NCI-H774 (cell line): ENCODE measurements around the gene SULT1A2.
A peak's percentile ranks its signal among the peaks of the same experiment; 100 is the strongest.
"Not testable (repeated sequence)": the region's sequence is repeated elsewhere in the genome, so short reads cannot be mapped to it uniquely, and the experiment has no call there.

Experiments
- DNase-seq: peaks from one replicate; lab custom pipeline; 2025; lab: John Stamatoyannopoulos, UW

Gene SULT1A2

GRCh38 chr16:28596840-28597691 is at the start of gene SULT1A2:
SULT1A2 (minus strand) TSS chr16:28597050; CDS start chr16:28595930, 1,120 bp downstream.
- no peak for DNase-seq

DNA sequence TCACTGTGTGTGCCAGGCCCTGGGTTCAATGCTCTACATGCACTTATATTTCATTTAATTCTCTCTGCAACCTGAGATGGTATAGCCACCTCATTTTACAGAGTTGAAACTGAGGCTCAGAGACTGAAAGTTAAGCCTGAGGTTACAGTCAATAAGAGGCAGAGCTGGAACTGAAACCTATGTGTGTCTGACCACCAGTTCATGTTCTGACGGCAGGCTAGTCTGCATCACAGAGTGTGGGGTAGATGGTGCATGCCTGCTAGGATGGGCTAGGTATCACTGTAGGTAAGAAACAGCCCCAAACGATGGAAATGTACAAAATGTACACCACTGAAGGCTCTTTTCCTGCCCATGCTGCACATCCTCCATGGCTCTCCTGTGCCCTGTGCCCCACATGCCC is 43.1 kb upstream of the SULT1A2 start:
- not testable (repeated sequence) for DNase-seq

DNA sequence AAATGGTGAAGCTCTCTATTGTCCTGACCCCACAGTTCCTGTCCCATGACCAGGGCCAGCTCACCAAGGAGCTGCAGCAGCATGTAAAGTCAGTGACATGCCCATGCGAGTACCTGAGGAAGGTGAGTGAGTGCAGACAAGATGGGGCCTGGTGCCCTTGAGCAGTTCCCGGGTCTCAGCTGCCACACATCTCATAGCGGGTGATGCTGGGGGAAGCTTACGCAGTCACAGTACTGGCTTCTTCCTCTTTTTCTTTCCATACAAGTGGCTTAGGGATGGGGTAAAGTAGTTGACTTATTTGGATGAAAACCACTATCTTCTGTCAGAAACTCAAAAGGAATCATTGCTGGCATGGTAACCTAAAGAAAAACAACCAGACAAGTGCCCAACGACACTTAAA is 41.5 kb upstream of the SULT1A2 start:
- DNase-seq = not testable (repeated sequence)

DNA sequence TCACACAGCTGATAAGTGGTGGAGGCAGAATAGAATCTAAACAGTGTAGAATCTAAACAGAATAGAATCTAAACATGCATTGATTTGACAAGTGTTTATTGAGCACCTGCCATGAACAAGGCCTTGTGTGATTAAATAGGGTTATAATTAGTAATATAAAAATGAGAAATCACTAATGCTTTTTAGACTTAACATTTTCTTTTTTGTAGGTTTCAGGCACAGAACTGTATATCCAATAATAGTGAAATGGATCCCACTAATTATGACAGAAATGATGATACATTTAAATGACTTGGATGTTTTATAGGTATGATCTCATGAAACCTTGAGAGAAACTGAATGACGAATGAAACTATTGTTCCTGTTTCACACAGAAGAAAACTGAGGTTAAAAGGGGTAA is 40.9 kb upstream of the SULT1A2 start, which contains the start of gene NPIPB8:
Gene NPIPB8 (plus strand): TSS at position 301 of the 400 bp plus-strand sequence. CDS start 296 bp downstream, outside the sequence.
- DNase-seq = not testable (repeated sequence)

DNA sequence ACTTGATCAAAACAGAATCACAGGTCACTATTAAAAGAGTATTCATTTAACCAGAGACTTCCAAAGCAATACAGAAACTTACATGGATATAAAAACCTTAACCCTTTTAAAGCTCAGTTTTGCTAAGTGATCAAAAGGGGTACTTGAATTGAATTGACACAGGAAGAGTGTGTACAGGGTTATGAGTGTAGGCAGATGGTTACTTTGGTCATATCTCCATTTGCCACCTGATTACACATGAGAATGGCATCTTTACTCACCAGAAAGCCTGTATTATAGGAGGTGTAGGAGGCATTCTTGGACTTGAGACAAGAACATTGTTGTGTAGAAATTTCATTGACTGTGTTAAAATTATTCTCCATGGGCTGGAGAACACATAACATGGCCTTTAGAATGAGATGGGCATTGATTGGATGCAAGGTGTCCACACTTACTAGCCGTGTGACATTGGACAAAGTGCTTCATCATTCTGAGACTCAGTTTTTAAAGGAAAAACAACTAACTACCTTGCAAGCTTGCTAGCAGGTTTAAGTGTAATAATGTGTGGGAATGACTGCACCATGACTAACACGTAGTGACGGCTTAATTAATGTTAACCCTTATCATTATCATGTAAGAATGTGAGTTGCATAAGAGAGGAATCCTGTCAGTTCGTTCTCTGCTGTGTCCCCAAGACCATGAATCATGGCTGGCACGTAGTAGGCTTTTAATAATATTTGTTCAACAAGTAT is 39.4 kb upstream of the SULT1A2 start:
- not testable (repeated sequence) for DNase-seq

- DNase-seq = not testable (repeated sequence)
Measured at GRCh38 chr16:28630905-28631304, 34.1 kb upstream of the SULT1A2 start.

- peak; percentile 84 for DNase-seq
Measured at GRCh38 chr16:28623172-28623711, 26.4 kb upstream of the SULT1A2 start.

DNA sequence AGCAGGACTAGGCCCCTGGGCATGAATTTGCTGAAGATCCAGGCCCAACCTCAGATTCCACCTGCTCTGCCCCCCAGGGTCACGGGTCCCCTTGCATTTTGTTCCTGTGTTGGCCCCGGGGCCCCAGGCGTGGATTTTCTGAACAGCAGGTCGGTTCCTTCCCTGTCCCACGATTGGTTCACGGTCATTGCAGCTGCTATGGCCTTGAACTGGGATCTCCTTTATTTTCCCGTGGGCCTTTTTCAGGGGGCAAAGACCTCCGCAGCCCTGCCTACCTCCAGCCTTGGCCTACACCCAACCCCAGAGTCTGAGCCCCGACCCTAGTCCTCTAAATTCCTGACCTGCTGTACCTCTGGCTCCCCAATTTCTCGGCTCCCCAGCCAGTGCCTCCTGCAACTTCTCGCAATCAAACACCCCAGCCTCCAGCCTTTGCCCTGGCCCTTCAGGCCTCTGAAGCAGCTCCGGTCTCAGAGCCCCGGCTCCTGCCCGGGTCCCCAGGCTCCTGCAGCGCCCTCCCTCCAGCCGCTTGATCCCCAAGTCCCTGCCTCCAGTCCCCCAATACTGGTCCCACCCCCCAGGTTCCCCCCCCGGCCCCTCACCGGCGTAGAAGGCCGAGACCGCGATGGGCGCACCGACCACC is 25.8 kb upstream of the SULT1A2 start:
- not testable (repeated sequence) for DNase-seq

- DNase-seq = no peak
Measured at GRCh38 chr16:28621481-28622155, 24.8 kb upstream of the SULT1A2 start.

GRCh38 chr16:28620316-28620715 is 23.5 kb upstream of the SULT1A2 start:
- DNase-seq = not testable (repeated sequence)

DNA sequence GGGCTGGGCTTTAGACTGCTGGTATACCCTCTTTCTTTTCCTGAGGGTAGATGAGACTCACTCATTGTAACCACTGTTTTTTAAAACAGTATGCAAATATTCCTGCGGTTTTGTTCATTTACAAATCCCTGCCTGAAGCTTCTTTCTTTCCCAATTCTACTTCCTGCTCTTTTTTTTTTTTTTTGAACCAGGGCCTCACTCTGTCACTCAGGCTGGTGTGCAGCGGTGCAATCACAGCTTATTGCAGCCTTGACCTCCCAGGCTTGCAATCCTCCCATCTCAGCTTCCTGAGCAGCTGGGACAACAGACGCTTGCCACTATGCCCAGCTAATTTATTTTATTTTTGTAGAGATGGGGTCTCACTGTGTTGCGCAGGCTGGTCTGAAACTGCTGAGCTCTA is 21.0 kb upstream of the SULT1A2 start:
- no peak for DNase-seq

DNA sequence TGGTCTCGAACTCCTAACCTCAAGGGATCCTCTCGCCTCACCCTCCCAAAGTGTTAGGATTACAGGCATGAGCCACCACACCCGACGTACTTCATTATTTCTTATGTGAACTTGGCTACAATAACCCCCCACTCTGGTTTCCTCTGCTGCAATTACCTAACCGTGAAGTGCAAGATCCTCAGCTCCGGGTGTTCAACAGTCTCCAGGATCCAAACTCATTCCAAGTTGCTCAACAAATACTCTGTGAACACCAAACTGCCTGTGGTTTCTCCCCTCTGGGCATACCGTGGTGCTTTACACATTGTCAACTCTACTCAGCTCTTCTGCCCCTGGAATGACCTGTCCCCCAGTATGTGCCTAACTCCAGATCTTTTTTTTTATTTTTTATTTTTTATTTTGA is 19.8 kb upstream of the SULT1A2 start:
- DNase-seq = no peak

- DNase-seq = not testable (repeated sequence)
Measured at GRCh38 chr16:28616224-28616577, 19.4 kb upstream of the SULT1A2 start.

DNA sequence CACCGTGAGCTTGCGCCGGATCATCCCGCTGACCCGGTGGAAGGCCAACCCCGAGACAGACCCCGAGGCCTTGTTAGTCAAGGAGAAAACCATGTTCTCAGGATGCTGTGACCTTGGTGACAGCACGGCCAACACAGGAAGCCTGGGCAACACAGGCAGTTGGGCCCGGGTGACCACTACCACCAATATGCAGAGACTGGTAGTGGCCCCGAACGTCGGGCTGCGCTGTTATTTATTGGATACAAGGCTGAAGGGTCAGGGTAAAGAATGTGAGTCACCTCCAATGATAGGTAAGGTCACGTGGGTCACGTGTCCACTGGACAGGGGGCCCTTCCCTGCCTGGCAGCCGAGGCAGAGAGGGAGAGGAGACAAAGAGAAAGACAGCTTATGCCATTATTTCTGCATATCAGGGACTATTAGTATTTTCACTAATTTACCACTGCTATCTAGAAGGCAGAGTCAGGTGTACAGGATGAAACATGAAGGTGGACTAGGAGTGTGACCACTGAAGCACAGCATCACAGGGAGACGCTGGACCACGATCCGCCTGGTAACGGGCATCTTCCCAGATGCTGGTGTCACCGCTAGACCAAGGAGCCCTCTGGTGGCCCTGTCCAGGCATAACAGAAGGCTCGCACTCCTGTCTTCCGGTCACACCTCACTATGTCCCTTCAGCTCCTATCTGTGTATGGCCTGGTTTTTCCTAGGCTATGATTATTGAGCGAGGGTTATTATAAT is 18.8 kb upstream of the SULT1A2 start:
- DNase-seq = not testable (repeated sequence)

GRCh38 chr16:28614561-28614960 is 17.7 kb upstream of the SULT1A2 start:
- DNase-seq = not testable (repeated sequence)

GRCh38 chr16:28613912-28614311 is 17.1 kb upstream of the SULT1A2 start:
- not testable (repeated sequence) for DNase-seq

DNA sequence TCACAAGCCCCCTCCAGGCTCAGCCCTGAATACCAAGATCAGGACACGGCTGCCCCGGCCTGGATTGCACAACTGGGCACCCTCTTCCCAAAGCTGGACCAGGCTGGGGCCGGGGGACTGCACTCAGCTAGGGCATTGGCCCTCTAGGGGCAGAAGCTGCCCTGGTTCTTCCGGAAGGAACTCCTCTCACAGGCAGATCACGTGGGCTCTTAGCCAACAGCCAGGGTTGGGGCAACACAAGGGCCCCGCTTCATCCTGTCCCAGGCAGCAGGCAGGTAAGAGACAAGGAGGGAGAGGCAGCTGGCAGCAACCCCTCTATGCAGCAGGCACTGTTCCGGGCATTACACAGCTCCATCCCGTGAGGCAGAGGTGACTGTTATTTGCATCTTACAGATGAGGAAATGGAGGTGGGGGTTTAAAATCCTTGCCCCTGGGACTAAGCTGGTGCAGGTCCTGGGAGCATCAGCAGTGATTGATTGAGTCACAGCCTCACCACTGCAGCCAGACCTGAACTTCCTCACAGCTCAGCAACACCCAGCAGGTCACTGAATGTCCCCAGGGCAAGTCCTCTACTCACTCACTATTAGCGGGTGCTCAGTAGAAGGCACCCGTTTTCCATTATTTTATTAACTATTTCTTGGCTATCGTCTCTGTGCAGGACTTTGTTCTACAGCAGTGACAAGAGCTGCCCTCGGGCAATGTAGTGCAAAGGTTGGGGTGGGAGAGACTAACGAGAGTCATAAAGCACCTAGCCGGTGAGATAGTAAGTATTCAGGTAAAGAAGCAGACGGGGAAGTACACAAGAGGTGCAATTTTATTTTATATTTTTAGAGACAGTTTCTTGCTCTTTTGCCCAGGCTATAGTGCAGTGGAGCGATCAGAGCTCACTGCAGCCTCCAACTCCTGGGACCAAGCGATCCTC is 15.8 kb upstream of the SULT1A2 start:
- DNase-seq = not testable (repeated sequence)

GRCh38 chr16:28610595-28611191 is 13.8 kb upstream of the SULT1A2 start:
- DNase-seq = no peak
